Hematopoietic multipotent progenitor cell treated with erythropoietin and hydrocortisone succinate and interleukin-3 and kit ligand, for 4 days (in vitro differentiated cells): ENCODE data around the gene FOLR2.
"Not testable (repeated sequence)": the region's sequence is repeated elsewhere in the genome, so short reads cannot be mapped to it uniquely, and the experiment has no call there.

ENCODE experiments used
- DNase-seq: peaks from one replicate; pipeline ENCODE4 v3.0.0-alpha.2; 2015

The FOLR2 gene

DNA sequence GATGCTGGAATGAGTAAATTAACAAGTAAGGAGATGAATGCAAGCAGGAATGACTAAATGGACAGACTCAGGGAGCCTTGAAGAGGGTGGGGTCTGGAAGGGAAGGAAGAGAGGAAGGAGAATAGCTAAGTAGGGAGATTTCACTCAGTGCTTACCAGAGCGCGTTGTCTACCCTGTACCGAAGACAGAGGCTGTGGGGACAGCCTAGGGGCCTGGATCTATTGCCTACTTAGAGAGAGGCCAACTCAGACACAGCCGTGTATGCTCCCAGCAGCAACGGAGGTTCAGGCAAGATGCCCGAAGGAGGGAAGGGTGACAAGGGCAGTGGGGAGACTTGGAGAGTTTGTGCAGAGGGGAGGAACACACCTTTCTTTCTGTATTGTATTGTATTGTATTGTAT, at the start of gene FOLR2:
TSS of gene FOLR2 (plus strand) at position 157 of the 400 bp plus-strand sequence. CDS start 1,791 bp downstream, outside the sequence.
- DNase-seq: no peak

DNA sequence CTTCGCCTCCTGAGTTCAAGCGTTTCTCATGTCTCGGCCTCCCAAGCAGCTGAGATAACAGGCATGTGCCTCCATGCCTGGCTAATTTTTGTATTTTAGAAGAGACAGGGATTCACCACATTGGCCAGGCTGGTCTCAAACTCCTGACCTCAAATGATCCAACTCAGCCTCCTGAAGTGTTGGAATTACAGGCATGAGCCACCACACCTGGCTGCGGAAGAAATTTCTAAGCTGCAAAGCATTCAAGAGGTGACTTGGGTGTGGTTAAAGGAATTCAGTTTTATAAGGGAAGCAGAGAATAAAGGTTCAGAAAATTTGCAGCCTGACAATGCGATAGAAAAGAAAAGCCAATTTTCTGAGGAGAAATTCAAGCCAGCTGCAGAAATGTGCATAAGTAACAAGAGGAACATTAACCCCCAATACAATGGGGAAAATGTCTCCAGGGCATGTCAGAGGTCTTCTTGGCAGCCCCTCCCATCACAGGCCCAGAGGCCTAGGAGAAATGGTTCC, 47.5 kb upstream of the FOLR2 start:
- not testable (repeated sequence) for DNase-seq

- not testable (repeated sequence) for DNase-seq
Measured at GRCh38 chr11:72169754-72170153, 46.8 kb upstream of the FOLR2 start.

- not testable (repeated sequence) for DNase-seq
Measured at GRCh38 chr11:72172043-72172442, 44.6 kb upstream of the FOLR2 start.

- DNase-seq: no peak
Measured at GRCh38 chr11:72173291-72173690, 43.3 kb upstream of the FOLR2 start.

- DNase-seq: no peak
Measured at GRCh38 chr11:72174302-72175070, 42.1 kb upstream of the FOLR2 start.

- no peak for DNase-seq
Measured at GRCh38 chr11:72177656-72178055, 38.9 kb upstream of the FOLR2 start.

DNA sequence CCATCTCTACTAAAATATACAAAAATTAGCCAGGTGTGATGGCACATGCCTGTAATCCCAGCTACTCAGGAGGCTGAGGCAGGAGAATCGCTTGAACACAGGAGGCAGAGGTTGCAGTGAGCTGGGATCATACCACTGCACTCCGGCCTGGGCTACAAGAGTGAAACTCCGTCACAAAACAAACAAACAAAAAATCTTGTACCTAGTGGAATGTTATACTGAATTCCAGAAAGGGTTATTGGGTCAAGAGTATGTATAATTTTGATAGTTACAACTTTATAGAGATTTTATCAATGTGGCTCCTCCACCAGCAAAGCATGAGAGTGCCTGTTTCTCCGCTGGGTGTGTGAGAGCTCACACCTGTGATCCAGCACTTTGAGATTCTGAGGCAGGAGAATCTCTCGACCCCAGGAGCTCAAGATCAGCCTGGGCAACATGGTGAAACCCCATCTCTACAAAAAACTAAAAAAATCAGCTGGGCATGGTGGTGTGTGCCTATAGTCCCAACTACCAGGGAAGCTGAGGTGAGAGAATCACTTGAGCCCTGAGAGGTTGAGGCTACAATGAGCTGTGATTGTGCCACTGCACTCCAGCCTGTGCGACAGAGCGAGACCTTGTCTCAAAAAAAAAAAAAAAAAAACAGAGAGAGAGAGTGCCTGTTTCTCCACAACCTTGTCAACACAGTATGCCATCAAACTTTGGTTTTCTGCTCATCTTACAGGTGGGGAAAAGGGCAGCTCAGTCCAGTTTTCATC, 37.4 kb upstream of the FOLR2 start:
- no peak for DNase-seq

DNA sequence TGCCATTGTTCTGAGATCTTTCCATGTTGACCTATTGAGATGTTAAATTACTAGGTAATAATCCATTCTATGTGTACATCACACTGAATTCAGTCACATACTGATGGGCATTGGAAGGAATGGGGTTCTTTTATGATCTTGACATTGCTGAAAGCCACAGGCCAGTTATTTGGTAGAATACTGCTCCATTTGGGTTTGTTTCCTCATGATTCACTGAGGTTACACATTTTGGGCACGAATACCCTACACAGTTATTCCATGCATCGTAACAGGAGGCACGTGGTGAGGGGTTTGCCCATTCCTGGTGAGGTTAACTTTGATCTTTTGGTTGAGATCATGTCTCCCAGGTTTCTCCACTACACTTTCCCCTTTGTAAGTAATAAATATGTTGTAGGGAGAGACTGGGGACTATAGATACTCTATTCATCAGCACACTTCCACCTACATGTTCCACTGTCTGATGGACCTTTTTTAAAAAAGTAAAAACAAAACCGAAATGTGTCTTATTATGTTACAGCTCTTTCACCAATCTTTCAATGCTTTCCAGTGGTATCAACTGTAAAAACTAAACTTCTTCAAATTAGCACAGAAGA, 36.7 kb upstream of the FOLR2 start:
- no peak for DNase-seq

- not testable (repeated sequence) for DNase-seq
Measured at GRCh38 chr11:72180892-72181552, 35.6 kb upstream of the FOLR2 start.

DNA sequence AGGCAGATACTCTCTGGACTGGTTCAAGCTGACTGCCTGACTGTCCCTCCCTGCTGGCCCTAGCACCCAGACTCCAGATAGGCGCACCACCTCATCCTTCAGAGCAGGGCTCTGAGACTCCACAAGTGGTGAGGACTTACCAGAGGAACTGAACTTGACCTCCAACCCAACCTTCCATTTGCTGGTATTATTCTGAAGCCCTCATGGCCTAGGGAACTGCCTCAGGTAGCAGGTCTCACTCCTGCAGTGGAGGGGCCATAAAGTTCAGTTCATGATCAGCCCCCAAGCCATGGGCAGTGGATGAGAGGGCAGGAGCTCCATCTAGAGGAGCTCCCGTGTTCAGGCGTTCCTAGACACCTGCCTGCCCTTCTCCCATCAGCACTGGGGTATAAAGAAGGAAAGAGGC, 35.0 kb upstream of the FOLR2 start:
- DNase-seq: peak; percentile 22

DNA sequence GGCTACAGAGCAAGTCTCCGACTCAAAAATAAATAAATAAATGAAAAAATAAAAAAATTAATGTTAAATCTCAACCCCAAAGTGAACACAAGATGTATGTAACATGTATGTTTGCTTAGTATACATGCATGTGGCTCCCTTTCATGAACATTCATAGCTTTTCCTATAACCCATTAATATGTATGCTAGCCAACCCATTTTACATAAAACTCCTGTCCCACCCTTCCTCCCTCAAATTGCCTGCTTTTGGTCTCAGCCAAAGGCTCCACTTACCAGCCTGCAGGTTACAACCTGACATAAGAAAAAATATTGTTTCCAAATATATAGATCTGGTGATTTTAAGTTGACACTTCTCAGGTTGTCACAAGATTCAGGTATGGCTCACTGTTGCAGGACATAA, 28.3 kb upstream of the FOLR2 start:
- no peak for DNase-seq

DNA sequence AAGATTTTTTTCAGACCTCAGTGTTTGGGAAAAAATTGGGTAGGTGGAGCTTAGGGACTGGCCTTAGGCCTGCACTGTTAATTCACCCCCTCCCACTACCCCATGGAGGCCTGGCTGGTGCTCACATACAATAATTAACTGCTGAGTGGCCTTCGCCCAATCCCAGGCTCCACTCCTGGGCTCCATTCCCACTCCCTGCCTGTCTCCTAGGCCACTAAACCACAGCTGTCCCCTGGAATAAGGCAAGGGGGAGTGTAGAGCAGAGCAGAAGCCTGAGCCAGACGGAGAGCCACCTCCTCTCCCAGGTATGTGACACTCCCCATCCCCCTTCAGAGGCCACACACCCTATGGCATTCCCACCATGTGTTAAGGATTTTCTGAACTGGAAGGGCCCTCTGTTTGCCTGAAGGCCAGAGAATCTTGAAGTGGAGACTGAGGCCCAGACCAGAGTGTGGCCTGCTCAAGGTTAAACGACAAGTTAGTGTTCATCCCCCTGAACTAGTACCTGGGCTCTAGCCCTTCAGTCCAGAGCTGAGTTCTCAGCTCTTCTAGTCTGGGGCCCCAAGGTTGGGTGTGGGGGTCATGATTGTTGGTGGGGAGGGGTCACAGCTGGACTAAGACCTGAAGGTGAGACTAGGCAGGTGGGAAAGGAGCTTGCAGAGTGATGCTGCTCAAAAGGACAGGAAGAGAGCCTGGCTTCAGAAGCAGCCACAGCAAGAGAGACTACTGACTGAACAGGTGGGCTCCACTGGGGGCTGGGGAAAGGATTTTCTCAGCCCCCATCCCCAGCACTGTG, 26.9 kb upstream of the FOLR2 start:
- DNase-seq: no peak

GRCh38 chr11:72190631-72191071, 25.9 kb upstream of the FOLR2 start:
- no peak for DNase-seq

- DNase-seq: no peak
Measured at GRCh38 chr11:72191961-72192381, 24.6 kb upstream of the FOLR2 start, which contains the start of gene FOLR1. FOLR1 (plus strand) TSS chr11:72192140; CDS start chr11:72192174, 34 bp downstream.

- DNase-seq: no peak
Measured at GRCh38 chr11:72195518-72196270, 20.9 kb upstream of the FOLR2 start.

DNA sequence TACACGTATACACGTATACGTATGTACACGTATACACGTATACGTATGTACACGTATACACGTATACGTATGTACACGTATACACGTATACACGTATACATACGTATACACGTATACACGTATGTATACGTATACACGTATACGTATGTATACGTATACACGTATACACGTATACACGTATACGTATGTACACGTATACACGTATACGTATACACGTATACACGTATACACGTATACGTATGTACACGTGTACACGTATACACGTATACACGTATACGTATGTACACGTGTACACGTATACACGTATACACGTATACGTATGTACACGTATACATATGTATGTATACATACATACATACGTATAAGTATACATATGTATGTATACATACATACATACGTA, 15.1 kb upstream of the FOLR2 start:
- DNase-seq: not testable (repeated sequence)

DNA sequence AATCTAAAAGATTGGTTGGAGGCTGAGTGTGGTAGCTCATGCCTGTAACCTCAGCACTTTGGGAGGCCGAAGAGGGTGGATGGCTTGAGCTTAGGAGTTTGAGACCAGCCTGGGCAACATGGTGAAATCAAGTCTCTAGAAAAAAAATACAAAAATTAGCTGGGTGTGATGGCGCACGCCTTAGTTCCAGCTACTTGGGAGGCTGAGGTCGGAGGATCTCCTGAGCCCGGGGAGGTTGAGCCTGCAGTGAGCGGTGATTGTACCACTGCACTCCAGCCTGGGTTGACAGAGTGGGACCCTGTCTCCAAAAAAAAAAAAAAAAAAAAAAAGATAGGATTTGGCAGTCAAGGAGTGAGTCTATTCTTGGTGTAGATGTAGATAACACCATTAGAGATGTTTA, 14.0 kb upstream of the FOLR2 start:
- no peak for DNase-seq

DNA sequence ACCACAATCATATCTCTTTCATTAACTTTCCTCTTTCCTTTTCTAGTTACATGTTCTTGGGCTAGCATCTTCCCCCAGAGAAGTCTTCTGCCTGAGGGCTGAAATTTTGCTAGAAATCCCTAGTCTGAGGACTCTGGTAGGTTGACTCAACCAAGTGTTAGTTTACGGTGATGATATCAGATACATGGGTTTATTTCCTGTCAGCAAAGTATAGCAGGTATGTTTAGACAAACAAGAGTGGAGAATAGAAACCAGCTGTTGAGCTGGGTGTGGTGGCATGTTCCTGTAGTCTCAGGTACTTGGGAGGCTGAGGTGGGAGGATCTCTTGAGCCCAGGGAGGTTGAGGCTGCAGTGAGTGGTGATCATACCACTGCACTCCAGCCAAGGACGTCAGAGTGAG, 13.4 kb upstream of the FOLR2 start:
- no peak for DNase-seq

DNA sequence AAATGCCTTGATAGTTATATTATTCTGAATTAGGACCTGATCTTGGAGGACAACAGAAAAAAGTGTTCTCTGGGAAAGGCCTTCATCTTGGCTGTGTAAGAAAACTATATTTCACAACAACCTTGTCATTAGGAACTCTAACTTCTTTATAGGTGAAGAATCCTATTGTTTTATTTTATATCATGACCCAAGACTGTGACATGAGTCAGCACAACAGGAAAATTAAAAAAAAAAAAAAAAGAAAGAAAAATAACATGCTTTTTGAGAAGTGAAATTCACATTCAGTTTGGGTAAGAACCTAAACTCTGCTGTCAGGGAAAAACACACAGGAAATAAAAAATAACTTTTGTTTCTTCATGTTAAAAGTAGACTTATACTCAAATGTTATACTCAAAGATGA, 11.7 kb upstream of the FOLR2 start:
- DNase-seq: no peak

- DNase-seq: not testable (repeated sequence)
Measured at GRCh38 chr11:72206794-72207193, 9.8 kb upstream of the FOLR2 start.
